Activated naive CD8-positive, alpha-beta T cell treated with anti-CD3 and anti-CD28 coated beads, Interleukin-2, amount 50 U/mL, for 24 hours (primary cell): Measurements from ENCODE around the gene HSD17B8.
"Not testable (repeated sequence)": the region's sequence is repeated elsewhere in the genome, so short reads cannot be mapped to it uniquely, and the experiment has no call there.

Experiments
- ATAC-seq: fragments of 150-1000 bp; cut with Tn5 transposase; one replicate; pipeline ENCODE4 v1.10.0; 2021
- DNase-seq: peaks from one replicate; pipeline ENCODE4 v3.0.0; 2021
- H3K27ac Mint-ChIP-seq: one replicate; pipeline ENCODE4 v1.8.0; 2021; ENCODE audit warnings: mild to moderate bottlenecking, mixed read lengths
- H3K27me3 Mint-ChIP-seq: one replicate; pipeline ENCODE4 v1.8.0; 2021; ENCODE audit warnings: mixed read lengths
- H3K36me3 Mint-ChIP-seq: one replicate; pipeline ENCODE4 v1.8.0; 2021; ENCODE audit warnings: low read depth, mixed read lengths
- H3K4me1 Mint-ChIP-seq: one replicate; pipeline ENCODE4 v1.8.0; 2021; ENCODE audit warnings: mixed read lengths
- H3K4me3 Mint-ChIP-seq: one replicate; pipeline ENCODE4 v1.8.0; 2021; ENCODE audit warnings: mild to moderate bottlenecking, moderate library complexity, mixed read lengths
- H3K9me3 Mint-ChIP-seq: one replicate; pipeline ENCODE4 v1.8.0; 2021; ENCODE audit warnings: mixed read lengths

The HSD17B8 gene

DNA sequence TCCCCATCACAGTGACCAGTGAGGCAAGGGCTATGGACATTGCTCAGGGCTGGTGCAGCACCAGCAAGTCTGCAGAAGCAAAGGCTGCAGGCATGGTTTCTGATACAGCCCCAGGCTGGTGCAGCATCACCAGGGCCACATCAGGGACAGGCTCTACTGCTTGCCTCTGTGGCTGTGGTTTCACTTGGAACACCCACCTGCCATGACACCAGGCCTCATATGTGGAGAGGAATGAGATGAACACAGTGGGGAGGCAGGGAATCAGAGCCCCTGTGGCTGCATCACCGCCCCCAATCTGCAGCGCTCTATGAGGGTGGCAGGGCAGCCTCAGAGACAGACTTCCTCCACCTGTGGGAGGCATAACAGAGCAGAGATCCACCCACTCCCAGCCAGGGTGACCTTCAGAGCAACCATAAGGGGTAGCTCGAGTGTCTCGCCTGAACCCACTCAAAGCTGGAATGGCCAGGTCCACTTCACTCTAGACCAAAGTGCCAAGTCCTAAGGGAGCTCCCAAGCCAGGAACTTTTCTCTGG, 11.7 kb downstream of the HSD17B8 start:
- no peaks in the 10 kb centered on the region for H3K9me3 Mint-ChIP-seq
- no peak overlapping the region for H3K27ac Mint-ChIP-seq
- DNase-seq, result no peak
- H3K27me3 Mint-ChIP-seq, result peaks cover 14% of the 10 kb centered on the region
- peak; percentile 27 for ATAC-seq
- peaks cover 25% of the 10 kb centered on the region for H3K4me1 Mint-ChIP-seq
- peaks cover 5% of the 10 kb centered on the region for H3K36me3 Mint-ChIP-seq
- no peak overlapping the region for H3K4me3 Mint-ChIP-seq

GRCh38 chr6:33217246-33217645, 12.8 kb downstream of the HSD17B8 start:
- DNase-seq (no peak), ATAC-seq (no peak)
- H3K4me3 Mint-ChIP-seq, result no peak overlapping the region
- H3K27ac Mint-ChIP-seq, result no peak overlapping the region
- H3K36me3 Mint-ChIP-seq, result peaks cover 3% of the 10 kb centered on the region
- no peaks in the 10 kb centered on the region for H3K9me3 Mint-ChIP-seq
- H3K27me3 Mint-ChIP-seq, result peaks cover 18% of the 10 kb centered on the region
- peaks cover 23% of the 10 kb centered on the region for H3K4me1 Mint-ChIP-seq

DNA sequence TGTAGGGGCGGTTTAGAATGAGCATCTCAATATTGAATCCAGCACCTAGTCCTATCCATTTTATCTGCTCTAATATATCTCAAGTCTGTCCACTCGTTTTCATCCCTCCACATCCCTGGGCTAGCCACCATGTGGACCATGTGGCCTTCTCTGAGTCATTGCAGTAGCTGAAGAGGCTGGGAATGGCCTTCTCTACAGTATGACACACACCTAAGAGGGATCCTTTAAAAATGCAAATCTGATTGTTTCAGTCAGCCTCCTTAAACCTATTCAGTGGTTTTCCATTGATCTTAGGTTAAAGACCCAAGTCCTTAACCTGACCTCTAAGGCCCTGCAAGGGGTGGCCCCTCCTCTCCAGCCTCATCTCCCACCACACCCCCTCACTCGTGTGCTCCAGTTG, 13.2 kb downstream of the HSD17B8 start:
- H3K36me3 Mint-ChIP-seq, result peaks cover under 1% of the 10 kb centered on the region
- DNase-seq, result no peak
- H3K27me3 Mint-ChIP-seq, result peaks cover 19% of the 10 kb centered on the region

GRCh38 chr6:33226503-33227120, 22.2 kb downstream of the HSD17B8 start:
- DNase-seq, H3K9me3 Mint-ChIP-seq, H3K27ac Mint-ChIP-seq, H3K4me3 Mint-ChIP-seq, H3K4me1 Mint-ChIP-seq, H3K36me3 Mint-ChIP-seq, ATAC-seq: not testable (repeated sequence)
- peaks cover 26% of the 10 kb centered on the region for H3K27me3 Mint-ChIP-seq

More for the DNA sequence above, 13.2 kb downstream of the HSD17B8 start:
- Mint-ChIP-seq H3K27ac (no peak overlapping the region), H3K9me3 (no peaks in the 10 kb centered on the region), H3K4me1 (peaks cover 20% of the 10 kb centered on the region), H3K4me3 (no peak overlapping the region)
- no peak for ATAC-seq

DNA sequence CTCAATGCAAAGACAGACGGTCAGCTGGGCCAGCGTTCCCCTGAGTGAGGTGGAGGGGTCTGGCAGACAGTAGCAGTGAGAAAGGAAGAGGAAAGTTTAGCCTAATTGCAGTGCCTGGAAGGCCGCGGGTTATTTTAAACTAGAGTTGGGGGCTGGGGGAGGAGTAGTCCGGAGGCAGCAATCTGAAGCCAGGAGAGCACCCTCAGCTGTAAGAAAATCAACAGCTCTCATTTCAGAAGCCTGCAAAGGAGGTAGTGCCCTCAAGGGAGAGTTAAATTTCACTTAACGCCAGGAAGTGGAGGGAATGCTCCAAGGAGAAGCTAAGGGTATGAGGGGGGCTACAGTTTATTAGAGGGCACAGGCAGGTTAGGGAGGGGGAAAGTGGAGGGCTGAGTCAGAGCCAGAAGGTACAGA, 30.8 kb downstream of the HSD17B8 start:
- Mint-ChIP-seq H3K27me3 (peaks cover 15% of the 10 kb centered on the region), H3K4me1 (no peaks in the 10 kb centered on the region), H3K9me3 (no peaks in the 10 kb centered on the region), H3K36me3 (no peaks in the 10 kb centered on the region), H3K27ac (no peak overlapping the region), H3K4me3 (no peak overlapping the region)
- DNase-seq (no peak), ATAC-seq (no peak)

DNA sequence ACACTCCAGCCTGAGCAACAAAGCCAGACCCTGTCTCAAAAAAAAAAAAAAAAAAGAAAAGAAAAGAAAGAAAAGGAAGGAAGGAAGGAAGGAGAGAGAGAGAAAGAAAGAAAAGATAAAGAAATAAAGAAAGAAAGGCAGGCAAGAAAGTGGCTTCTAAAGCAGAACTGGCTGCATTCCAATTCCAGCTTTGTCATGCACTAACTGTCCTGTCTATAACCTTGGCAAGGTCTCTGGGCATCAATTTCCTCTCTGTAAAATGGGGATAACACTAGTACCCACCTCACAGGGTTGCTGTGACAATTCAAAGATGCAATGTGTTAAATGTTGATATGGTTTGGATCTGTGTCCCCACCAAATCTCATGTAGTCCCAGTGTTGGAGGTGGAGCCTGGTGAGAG, 31.9 kb downstream of the HSD17B8 start:
- H3K9me3 Mint-ChIP-seq, result no peaks in the 10 kb centered on the region
- no peaks in the 10 kb centered on the region for H3K36me3 Mint-ChIP-seq
- ATAC-seq (no peak), DNase-seq (no peak)
- peaks cover 15% of the 10 kb centered on the region for H3K27me3 Mint-ChIP-seq
- peaks cover 5% of the 10 kb centered on the region for H3K4me1 Mint-ChIP-seq
- H3K27ac Mint-ChIP-seq, result no peak overlapping the region
- no peak overlapping the region for H3K4me3 Mint-ChIP-seq

DNA sequence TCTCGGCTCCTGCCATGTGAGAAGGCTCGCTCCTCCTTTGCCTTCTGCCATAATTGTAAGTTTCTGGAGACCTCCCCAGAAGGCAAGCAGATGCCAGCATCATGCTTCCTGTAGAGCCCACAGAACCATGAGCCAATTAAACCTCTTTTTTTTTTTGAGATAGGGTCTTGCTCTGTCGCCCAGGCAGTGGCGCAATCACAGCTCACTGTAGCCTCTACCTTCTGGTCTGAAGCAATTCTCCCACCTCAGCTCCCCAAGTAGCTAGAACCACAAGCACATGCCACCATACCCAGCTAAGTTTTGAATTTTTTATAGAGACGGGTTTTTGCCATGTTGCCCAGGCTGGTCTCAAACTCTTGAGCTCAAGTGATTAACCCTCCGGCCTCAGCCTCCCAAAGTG, 32.4 kb downstream of the HSD17B8 start:
- ATAC-seq (no peak), DNase-seq (no peak)
- H3K4me3 Mint-ChIP-seq, result no peak overlapping the region
- no peaks in the 10 kb centered on the region for H3K36me3 Mint-ChIP-seq
- peaks cover 12% of the 10 kb centered on the region for H3K27me3 Mint-ChIP-seq
- no peak overlapping the region for H3K27ac Mint-ChIP-seq
- H3K4me1 Mint-ChIP-seq, result peaks cover 10% of the 10 kb centered on the region
- H3K9me3 Mint-ChIP-seq, result no peaks in the 10 kb centered on the region

GRCh38 chr6:33237741-33238140, 33.3 kb downstream of the HSD17B8 start:
- H3K4me1 Mint-ChIP-seq, result peaks cover 16% of the 10 kb centered on the region
- no peak for DNase-seq
- no peak for ATAC-seq
- H3K9me3 Mint-ChIP-seq, result no peaks in the 10 kb centered on the region
- no peaks in the 10 kb centered on the region for H3K36me3 Mint-ChIP-seq
- H3K4me3 Mint-ChIP-seq, result no peak overlapping the region
- no peak overlapping the region for H3K27ac Mint-ChIP-seq
- H3K27me3 Mint-ChIP-seq, result peaks cover 15% of the 10 kb centered on the region

DNA sequence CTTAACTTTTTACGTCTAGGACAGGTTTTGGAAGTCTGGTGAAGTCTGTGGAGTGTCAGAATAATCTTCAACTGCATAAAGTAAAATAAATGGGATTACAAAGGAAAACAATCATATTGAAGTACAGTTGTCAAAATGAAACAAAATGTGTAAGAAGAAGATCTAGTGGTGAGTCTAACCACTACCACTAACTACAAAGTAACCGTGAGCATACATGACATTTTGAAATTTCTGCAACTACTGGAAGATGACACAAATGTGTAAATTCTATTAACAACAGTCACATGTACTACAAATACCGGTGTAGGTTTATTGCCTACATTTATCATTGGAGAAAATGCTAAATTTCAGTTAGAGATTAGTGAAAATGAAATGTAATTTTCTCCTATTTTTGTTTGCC, 37.5 kb downstream of the HSD17B8 start:
- DNase-seq, result no peak
- peaks cover 10% of the 10 kb centered on the region for H3K27me3 Mint-ChIP-seq
- ATAC-seq, result peak; percentile 88

DNA sequence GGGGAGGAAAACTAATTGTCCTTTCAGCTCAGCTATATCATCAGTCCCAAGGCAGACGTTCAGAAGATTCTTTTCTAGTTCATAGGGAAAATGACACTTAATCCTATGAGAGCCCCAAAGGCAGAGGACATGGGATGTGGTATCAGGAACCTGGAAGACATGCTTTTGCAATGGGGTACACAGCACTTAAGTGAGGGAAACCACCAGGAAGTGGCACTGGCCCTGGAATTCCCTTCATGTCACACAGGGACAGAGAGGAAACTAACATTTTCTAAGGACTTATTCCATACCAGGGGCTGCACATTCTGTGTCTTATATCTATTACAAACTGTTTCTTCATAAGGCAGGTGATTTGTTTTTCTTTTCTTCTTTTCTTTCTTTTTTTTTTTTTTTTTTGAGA, 39.0 kb downstream of the HSD17B8 start:
- H3K9me3 Mint-ChIP-seq, result no peaks in the 10 kb centered on the region
- H3K4me1 Mint-ChIP-seq, result peaks cover 22% of the 10 kb centered on the region
- ATAC-seq (no peak), DNase-seq (no peak)
- H3K27me3 Mint-ChIP-seq, result peaks cover 10% of the 10 kb centered on the region
- H3K36me3 Mint-ChIP-seq, result no peaks in the 10 kb centered on the region
- no peak overlapping the region for H3K27ac Mint-ChIP-seq
- H3K4me3 Mint-ChIP-seq, result no peak overlapping the region

More for the DNA sequence above, 37.5 kb downstream of the HSD17B8 start:
- Mint-ChIP-seq H3K9me3 (no peaks in the 10 kb centered on the region), H3K4me1 (peaks cover 16% of the 10 kb centered on the region), H3K4me3 (peak overlapping the region; percentile 23), H3K27ac (no peak overlapping the region), H3K36me3 (no peaks in the 10 kb centered on the region)

- Mint-ChIP-seq H3K4me1 (peaks cover 44% of the 10 kb centered on the region), H3K27ac (peak overlapping the region; percentile 94), H3K9me3 (no peaks in the 10 kb centered on the region), H3K36me3 (peaks cover 24% of the 10 kb centered on the region), H3K4me3 (peak overlapping the region; percentile 90), H3K27me3 (peaks cover 5% of the 10 kb centered on the region)
- ATAC-seq (peak; percentile 41), DNase-seq (peak; percentile 95)
Measured at GRCh38 chr6:33247977-33248642, 43.7 kb downstream of the HSD17B8 start.

GRCh38 chr6:33248643-33248931, 44.1 kb downstream of the HSD17B8 start:
- Mint-ChIP-seq H3K4me1 (peaks cover 44% of the 10 kb centered on the region), H3K27ac (peak overlapping the region; percentile 94), H3K9me3 (no peaks in the 10 kb centered on the region), H3K27me3 (peaks cover 5% of the 10 kb centered on the region), H3K36me3 (peaks cover 24% of the 10 kb centered on the region), H3K4me3 (peak overlapping the region; percentile 90)
- DNase-seq (no peak), ATAC-seq (peak; percentile 10)

GRCh38 chr6:33248932-33249731, 44.7 kb downstream of the HSD17B8 start:
- H3K4me3 Mint-ChIP-seq, result peak overlapping the region; percentile 90
- peak overlapping the region; percentile 94 for H3K27ac Mint-ChIP-seq
- peaks cover 24% of the 10 kb centered on the region for H3K36me3 Mint-ChIP-seq
- peaks cover 4% of the 10 kb centered on the region for H3K27me3 Mint-ChIP-seq
- peaks cover 44% of the 10 kb centered on the region for H3K4me1 Mint-ChIP-seq
- peak; percentile 96 for DNase-seq
- H3K9me3 Mint-ChIP-seq, result no peaks in the 10 kb centered on the region
- peak; percentile 94 for ATAC-seq

DNA sequence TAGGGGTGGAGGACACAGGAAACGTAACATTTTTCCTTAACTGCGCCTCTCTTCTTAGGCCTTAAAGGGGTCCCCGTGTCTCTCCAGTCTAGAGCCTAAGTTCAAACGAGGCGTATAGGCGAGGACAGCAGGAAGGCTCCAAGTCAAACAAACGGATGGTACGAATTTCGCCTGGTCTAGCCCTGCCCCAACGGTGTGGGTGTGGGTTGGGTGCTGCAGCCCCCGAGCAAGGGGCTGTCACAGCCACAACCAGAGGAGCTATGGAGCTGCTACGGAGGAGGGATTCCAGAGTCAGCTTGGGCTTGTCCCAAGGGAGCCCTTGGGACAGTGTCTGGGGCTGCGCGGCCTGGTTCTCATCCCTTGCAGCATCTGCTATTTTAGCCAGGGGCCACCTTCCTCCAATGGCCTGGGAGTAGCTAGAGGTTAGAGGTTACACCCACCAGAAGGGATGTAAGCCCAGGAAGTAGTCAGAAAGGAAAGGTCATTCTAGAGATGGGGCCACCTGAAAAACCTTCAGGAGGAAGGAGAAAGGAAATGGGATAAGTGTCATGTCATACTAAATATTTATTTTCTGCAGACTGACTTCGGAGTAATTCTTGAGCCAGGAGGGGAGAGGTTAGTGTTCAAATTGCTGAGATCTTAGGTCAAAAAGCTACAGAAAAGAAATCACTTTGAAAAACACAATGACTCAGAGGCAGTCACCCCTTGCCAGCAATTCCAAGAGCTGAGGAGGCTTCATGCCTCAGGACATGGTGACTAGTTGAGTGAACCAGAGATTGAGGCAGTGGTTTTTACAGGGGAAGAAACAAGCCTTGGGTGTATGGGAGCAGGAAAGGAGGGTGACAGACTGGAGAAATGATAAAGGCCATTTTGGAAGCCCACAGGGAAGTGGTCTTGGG, 45.5 kb downstream of the HSD17B8 start:
- peaks cover 44% of the 10 kb centered on the region for H3K4me1 Mint-ChIP-seq
- peak overlapping the region; percentile 94 for H3K27ac Mint-ChIP-seq
- H3K4me3 Mint-ChIP-seq, result peak overlapping the region; percentile 90
- peaks cover 4% of the 10 kb centered on the region for H3K27me3 Mint-ChIP-seq
- H3K36me3 Mint-ChIP-seq, result peaks cover 24% of the 10 kb centered on the region
- DNase-seq (peak; percentile 19), ATAC-seq (no peak)
- H3K9me3 Mint-ChIP-seq, result no peaks in the 10 kb centered on the region
